ENCODE results near the gene ZBP1.

DNA sequence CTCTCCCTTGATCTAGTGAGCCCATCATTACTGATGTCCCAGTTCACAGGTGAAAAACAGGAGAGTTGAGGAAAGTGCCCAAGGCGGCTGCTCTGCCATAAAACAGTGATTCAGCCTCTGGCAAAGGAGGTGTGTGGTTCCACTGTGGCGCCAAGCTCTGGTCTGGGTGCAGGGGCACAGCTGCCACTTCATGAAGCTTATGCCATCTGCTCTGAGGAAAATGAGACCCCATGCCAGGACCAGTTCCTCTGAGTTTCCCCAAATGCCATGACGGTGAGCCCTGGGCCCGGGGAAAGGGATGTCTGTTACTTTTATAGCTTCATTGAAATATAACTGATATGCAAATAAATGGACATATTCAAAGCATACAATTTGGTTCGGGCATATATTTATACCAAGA lies 33.7 kb upstream of the ZBP1 start:
- TF ChIP-seq, protein P1, sequence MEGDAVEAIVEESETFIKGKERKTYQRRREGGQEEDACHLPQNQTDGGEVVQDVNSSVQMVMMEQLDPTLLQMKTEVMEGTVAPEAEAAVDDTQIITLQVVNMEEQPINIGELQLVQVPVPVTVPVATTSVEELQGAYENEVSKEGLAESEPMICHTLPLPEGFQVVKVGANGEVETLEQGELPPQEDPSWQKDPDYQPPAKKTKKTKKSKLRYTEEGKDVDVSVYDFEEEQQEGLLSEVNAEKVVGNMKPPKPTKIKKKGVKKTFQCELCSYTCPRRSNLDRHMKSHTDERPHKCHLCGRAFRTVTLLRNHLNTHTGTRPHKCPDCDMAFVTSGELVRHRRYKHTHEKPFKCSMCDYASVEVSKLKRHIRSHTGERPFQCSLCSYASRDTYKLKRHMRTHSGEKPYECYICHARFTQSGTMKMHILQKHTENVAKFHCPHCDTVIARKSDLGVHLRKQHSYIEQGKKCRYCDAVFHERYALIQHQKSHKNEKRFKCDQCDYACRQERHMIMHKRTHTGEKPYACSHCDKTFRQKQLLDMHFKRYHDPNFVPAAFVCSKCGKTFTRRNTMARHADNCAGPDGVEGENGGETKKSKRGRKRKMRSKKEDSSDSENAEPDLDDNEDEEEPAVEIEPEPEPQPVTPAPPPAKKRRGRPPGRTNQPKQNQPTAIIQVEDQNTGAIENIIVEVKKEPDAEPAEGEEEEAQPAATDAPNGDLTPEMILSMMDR (IDR thresholded peaks at IDR 0.05), result no peak
- TF ChIP-seq POLR2A (IDR thresholded peaks at IDR 0.05), result no peak
- TF ChIP-seq EP300 (IDR thresholded peaks at IDR 0.05), result no peak
